WTC11 (cell line): ENCODE measurements around the gene FGA. TPM values are rescaled to one million over a fixed set of nuclear protein-coding genes. Genes with fewer than 3 reads are reported as not detected.
A peak's percentile ranks its signal among the peaks of the same experiment; 100 is the strongest.

Experiments
- ATF3 ChIP-seq: sonication (generic); formaldehyde crosslinking; conservative IDR thresholded peaks from 2 replicates; pipeline ENCODE4 v1.8.1; 2022; ENCODE audit warnings: mild to moderate bottlenecking, missing genetic modification reagents
- CBFB ChIP-seq: sonication (generic); formaldehyde crosslinking; IDR thresholded peaks from 2 replicates; pipeline ENCODE4 v1.8.1; 2022; ENCODE audit warnings: mild to moderate bottlenecking, low read depth, missing genetic modification reagents
- CDX4 ChIP-seq: fragments of 250-450 bp; sonication (Bioruptor Pico); IDR thresholded peaks from 2 replicates; pipeline ENCODE4 v1.9.0; 2021; ENCODE audit warnings: moderate library complexity, mild to moderate bottlenecking, inconsistent platforms, borderline replicate concordance
- CREM ChIP-seq: sonication (generic); formaldehyde crosslinking; IDR thresholded peaks from 2 replicates; pipeline ENCODE4 v1.8.1; 2022; ENCODE audit warnings: mild to moderate bottlenecking, missing genetic modification reagents, moderate library complexity
- CTCF ChIP-seq: fragments of 200-600 bp; IDR thresholded peaks from 2 replicates; pipeline ENCODE4 v1.8.0; 2022; ENCODE audit warnings: antibody characterized with exemption
- E2F1 ChIP-seq: sonication (generic); formaldehyde crosslinking; IDR thresholded peaks from 2 replicates; pipeline ENCODE4 v1.8.0; 2022; ENCODE audit warnings: mild to moderate bottlenecking, missing genetic modification reagents
- E2F4 ChIP-seq: sonication (generic); formaldehyde crosslinking; IDR thresholded peaks from 2 replicates; pipeline ENCODE4 v1.8.1; 2022; ENCODE audit warnings: low read depth, mild to moderate bottlenecking, moderate library complexity, missing genetic modification reagents, borderline replicate concordance
- ESRRA ChIP-seq: sonication (generic); formaldehyde crosslinking; IDR thresholded peaks from 2 replicates; pipeline ENCODE4 v1.8.1; 2022; ENCODE audit warnings: mild to moderate bottlenecking, missing genetic modification reagents, borderline replicate concordance
- ETV6 ChIP-seq: sonication (generic); formaldehyde crosslinking; IDR thresholded peaks from 2 replicates; pipeline ENCODE4 v1.8.1; 2022; ENCODE audit warnings: mild to moderate bottlenecking, missing genetic modification reagents
- FOXP1 ChIP-seq: sonication (generic); formaldehyde crosslinking; IDR thresholded peaks from 2 replicates; pipeline ENCODE4 v1.8.0; 2022; ENCODE audit warnings: missing genetic modification reagents, mild to moderate bottlenecking, moderate library complexity, borderline replicate concordance
- HMGXB4 ChIP-seq: sonication (generic); formaldehyde crosslinking; IDR thresholded peaks from 2 replicates; pipeline ENCODE4 v1.8.1; 2023; ENCODE audit warnings: mild to moderate bottlenecking, moderate library complexity, missing genetic modification reagents
- JAZF1 ChIP-seq: fragments of 250-450 bp; sonication (Bioruptor Pico); IDR thresholded peaks from 2 replicates; pipeline ENCODE4 v1.9.0; 2021; ENCODE audit warnings: moderate library complexity, mild to moderate bottlenecking, inconsistent platforms
- MAX ChIP-seq: sonication (generic); formaldehyde crosslinking; IDR thresholded peaks from 2 replicates; pipeline ENCODE4 v1.8.0; 2022; ENCODE audit warnings: mild to moderate bottlenecking, missing genetic modification reagents
- MYBL2 ChIP-seq: sonication (generic); formaldehyde crosslinking; IDR thresholded peaks from 2 replicates; pipeline ENCODE4 v1.8.1; 2023; ENCODE audit warnings: mild to moderate bottlenecking, moderate library complexity, missing genetic modification reagents
- NR2C2 ChIP-seq: sonication (generic); formaldehyde crosslinking; IDR thresholded peaks from 2 replicates; pipeline ENCODE4 v1.8.0; 2022; ENCODE audit warnings: mild to moderate bottlenecking, missing genetic modification reagents
- PRDM15 ChIP-seq: sonication (generic); formaldehyde crosslinking; IDR thresholded peaks from 2 replicates; pipeline ENCODE4 v1.8.0; 2022; ENCODE audit warnings: missing genetic modification reagents
- RELA ChIP-seq: sonication (generic); formaldehyde crosslinking; IDR thresholded peaks from 2 replicates; pipeline ENCODE4 v1.8.1; 2022; ENCODE audit warnings: missing genetic modification reagents, mild to moderate bottlenecking, borderline replicate concordance
- SMAD4 ChIP-seq: sonication (generic); formaldehyde crosslinking; IDR thresholded peaks from 2 replicates; pipeline ENCODE4 v1.8.0; 2022; ENCODE audit warnings: mild to moderate bottlenecking, missing genetic modification reagents
- STAT6 ChIP-seq: sonication (generic); formaldehyde crosslinking; conservative IDR thresholded peaks from 2 replicates; pipeline ENCODE4 v1.8.1; 2023; ENCODE audit warnings: mild to moderate bottlenecking, low read depth, missing genetic modification reagents, moderate library complexity
- TP53 ChIP-seq: sonication (generic); formaldehyde crosslinking; IDR thresholded peaks from 2 replicates; pipeline ENCODE4 v1.8.1; 2023; ENCODE audit warnings: mild to moderate bottlenecking, missing genetic modification reagents
- ZNF317 ChIP-seq: sonication (generic); formaldehyde crosslinking; IDR thresholded peaks from 2 replicates; pipeline ENCODE4 v1.8.1; 2023; ENCODE audit warnings: low read depth, mild to moderate bottlenecking, moderate library complexity, missing genetic modification reagents, borderline replicate concordance
- ZNF423 ChIP-seq: fragments of 250-450 bp; sonication (Bioruptor Pico); IDR thresholded peaks from 2 replicates; pipeline ENCODE4 v2.1.2; 2022; ENCODE audit warnings: mild to moderate bottlenecking, moderate library complexity
- ZNF671 ChIP-seq: fragments of 250-450 bp; sonication (Bioruptor Pico); IDR thresholded peaks from 2 replicates; pipeline ENCODE4 v1.8.0; 2021; ENCODE audit warnings: mild to moderate bottlenecking
- total RNA-seq: library from RNA; stranded (reverse); gene quantifications from 3 replicates; pipeline ENCODE4 v1.2.3, GENCODE V29; 2021

FGA gene
- total RNA-seq, 1 experiment from 2014 or later, result 3.2 TPM

- TF ChIP-seq HMGXB4 (peak; percentile 99), MAX (CRISPR knock-in tag) (peak; percentile 95), RELA (CRISPR knock-in tag) (peak; percentile 52), CTCF (peak; percentile 41; the same call in 1 of the 2 replicates), CDX4 (CRISPR knock-in tag) (no peak), ETV6 (peak; percentile 43; the same call in 1 of the 2 replicates), E2F4 (no peak), CBFB (CRISPR knock-in tag) (no peak), E2F1 (0 out of 2 replicates have a peak, but pooled peaks have one; percentile 38), STAT6 (CRISPR knock-in tag) (no peak), TP53 (CRISPR knock-in tag) (peak; percentile 89), PRDM15 (CRISPR knock-in tag) (no peak), ZNF423 (CRISPR knock-in tag) (peak; percentile 80), ZNF317 (CRISPR knock-in tag) (0 out of 2 replicates have a peak, but pooled peaks have one; percentile 14), ATF3 (CRISPR knock-in tag) (no peak), NR2C2 (no peak), JAZF1 (CRISPR knock-in tag) (no peak), ESRRA (CRISPR knock-in tag) (no peak), ZNF671 (CRISPR knock-in tag) (no peak), MYBL2 (CRISPR knock-in tag) (peak; percentile 61; the same call in 1 of the 2 replicates), FOXP1 (peak; percentile 81; the same call in 1 of the 2 replicates), CREM (CRISPR knock-in tag) (peak; percentile 61; the same call in 1 of the 2 replicates), SMAD4 (CRISPR knock-in tag) (no peak)
Measured at GRCh38 chr4:154626793-154627484, 36.4 kb upstream of the FGA start (continued).
